Activated naive CD8-positive, alpha-beta T cell treated with anti-CD3 and anti-CD28 coated beads, Interleukin-2, amount 50 U/mL, for 16 hours (primary cell): ENCODE data around the gene SOCS1.
A peak's percentile ranks its signal among the peaks of the same experiment; 100 is the strongest.

Experiments
- DNase-seq: peaks from one replicate; pipeline ENCODE4 v3.0.0-alpha.2; 2020; ENCODE audit warnings: low read depth, low spot score

SOCS1 gene

GRCh38 chr16:11285842-11286241 lies 29.8 kb upstream of the SOCS1 start:
- no peak for DNase-seq

GRCh38 chr16:11283820-11284248 lies 27.8 kb upstream of the SOCS1 start:
- no peak for DNase-seq

- DNase-seq = no peak
Measured at GRCh38 chr16:11280616-11281522, 24.9 kb upstream of the SOCS1 start, which contains the start of gene PRM1. Gene PRM1, minus strand, starts transcription at chr16:11281330. Its CDS starts 92 bp downstream, at chr16:11281238.

- no peak for DNase-seq
Measured at GRCh38 chr16:11278681-11279628, 23.0 kb upstream of the SOCS1 start.

- no peak for DNase-seq
Measured at GRCh38 chr16:11277607-11278337, 21.8 kb upstream of the SOCS1 start.

GRCh38 chr16:11276896-11277593 lies 21.0 kb upstream of the SOCS1 start:
- DNase-seq = no peak

GRCh38 chr16:11276143-11276895 lies 20.3 kb upstream of the SOCS1 start, which contains the start of gene PRM2:
Gene PRM2, minus strand, starts transcription at chr16:11276480. Its CDS starts 110 bp downstream, at chr16:11276370.
- DNase-seq = no peak

- no peak for DNase-seq
Measured at GRCh38 chr16:11274964-11275363, 19.0 kb upstream of the SOCS1 start.

GRCh38 chr16:11273721-11274324 lies 17.8 kb upstream of the SOCS1 start:
- DNase-seq = no peak

- DNase-seq = no peak
Measured at GRCh38 chr16:11272921-11273720, 17.1 kb upstream of the SOCS1 start, which contains the start of gene PRM3. Gene PRM3, minus strand, starts transcription at chr16:11273629. Its CDS starts 34 bp downstream, at chr16:11273595.

- no peak for DNase-seq
Measured at GRCh38 chr16:11272484-11272883, 16.5 kb upstream of the SOCS1 start.

GRCh38 chr16:11271610-11272009 lies 15.6 kb upstream of the SOCS1 start:
- no peak for DNase-seq

- no peak for DNase-seq
Measured at GRCh38 chr16:11270602-11271162, 14.7 kb upstream of the SOCS1 start.

- no peak for DNase-seq
Measured at GRCh38 chr16:11268921-11269375, 12.9 kb upstream of the SOCS1 start, which contains the start of gene TNP2. Gene TNP2, minus strand, starts transcription at chr16:11269325. Its CDS starts 63 bp downstream, at chr16:11269262.

- no peak for DNase-seq
Measured at GRCh38 chr16:11265124-11265523, 9.1 kb upstream of the SOCS1 start.

GRCh38 chr16:11264155-11264832 lies 8.3 kb upstream of the SOCS1 start:
- DNase-seq = no peak

- DNase-seq = peak; percentile 42
Measured at GRCh38 chr16:11263737-11264136, 7.7 kb upstream of the SOCS1 start.
